COR-L47 (cell line): Measurements from ENCODE around the gene FAM168A.

Source experiments
- DNase-seq: peaks from one replicate; lab custom pipeline; 2025; lab: John Stamatoyannopoulos, UW

The FAM168A gene

GRCh38 chr11:73597956-73598718, at the start of gene FAM168A:
TSS of gene FAM168A (minus strand) at chr11:73598112. CDS start at chr11:73468474, 129,638 bp downstream.
- DNase-seq, result peak; percentile 97

DNA sequence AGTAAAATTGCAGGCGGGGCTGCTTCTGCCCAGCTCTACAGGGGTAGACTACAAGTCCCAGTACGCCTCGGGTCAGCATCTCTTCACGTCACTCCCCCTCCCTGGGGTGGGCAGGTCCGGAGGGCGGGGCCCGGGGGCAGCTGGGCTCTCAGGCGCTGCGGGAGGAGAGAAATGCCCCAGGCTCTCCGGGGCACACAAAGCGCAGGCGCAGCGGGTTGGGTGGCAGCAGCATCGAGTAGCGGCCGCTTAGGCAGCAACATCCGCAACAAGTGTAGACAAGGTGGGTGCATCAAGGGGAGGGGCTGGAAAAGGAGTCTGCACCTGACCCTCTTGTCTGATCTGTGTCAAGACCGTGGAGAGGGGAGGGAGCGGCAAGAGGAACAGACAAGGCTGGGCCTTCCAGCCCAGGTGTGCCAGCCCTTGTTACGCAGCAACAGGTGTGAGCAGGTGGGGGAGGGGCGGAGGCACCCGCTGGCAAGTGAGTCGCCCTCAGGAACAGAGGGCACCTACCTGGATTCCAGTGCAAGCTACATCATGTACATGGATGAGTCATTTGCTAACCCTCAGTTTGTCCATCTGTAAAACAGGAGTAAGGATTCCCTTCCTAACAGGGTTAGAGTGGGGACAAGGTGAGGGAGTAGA, 49.7 kb upstream of the FAM168A start:
- peak; percentile 94 for DNase-seq

- DNase-seq, result no peak
These were observed 48.2 kb upstream of the FAM168A start, which contains the start of gene PLEKHB1 for GRCh38 chr11:73645972-73646631. TSS of gene PLEKHB1 (plus strand) at chr11:73646581. CDS start at chr11:73646609, 28 bp downstream.

GRCh38 chr11:73645121-73645969, 47.4 kb upstream of the FAM168A start:
- DNase-seq, result no peak

GRCh38 chr11:73641668-73642067, 43.8 kb upstream of the FAM168A start:
- no peak for DNase-seq

DNA sequence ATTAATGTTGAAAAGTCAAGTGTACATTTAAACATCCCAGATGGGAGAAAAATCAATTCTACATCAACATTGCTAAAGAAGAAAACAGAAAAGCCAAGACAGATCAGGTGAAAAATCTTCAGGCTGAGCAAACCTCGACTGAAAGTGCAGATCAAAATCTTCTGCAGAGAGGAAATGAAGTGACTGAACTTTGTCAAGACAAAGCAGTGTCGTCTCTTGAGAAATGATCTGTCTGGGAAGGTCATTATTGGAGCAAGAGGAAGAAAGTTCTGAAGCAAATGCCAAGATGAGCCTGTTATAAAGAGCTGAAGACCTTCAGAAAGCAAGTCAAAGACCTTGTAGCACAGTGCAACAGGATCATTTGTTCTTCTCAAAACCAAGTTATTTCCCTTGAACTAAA, 42.7 kb upstream of the FAM168A start:
- DNase-seq, result no peak

DNA sequence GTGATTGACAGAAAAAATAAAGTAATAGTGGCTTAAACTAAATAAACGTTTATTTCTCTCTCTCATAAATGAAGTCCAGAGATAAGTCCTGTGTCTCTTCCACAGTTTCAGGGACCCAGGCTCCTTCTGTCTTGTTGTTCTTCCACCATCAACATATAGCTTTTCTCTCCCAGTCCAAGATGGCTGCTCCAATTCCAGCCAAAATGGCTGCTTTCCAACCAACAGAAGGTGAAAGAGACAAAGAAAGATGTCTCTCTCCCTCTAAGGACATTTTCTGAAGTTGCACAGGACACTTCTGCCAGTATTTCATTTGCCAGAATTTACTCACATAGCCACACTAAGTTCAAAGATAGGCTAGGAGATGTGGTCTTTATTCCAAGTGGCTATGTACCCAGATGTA, 39.1 kb upstream of the FAM168A start:
- no peak for DNase-seq

GRCh38 chr11:73636249-73636648, 38.3 kb upstream of the FAM168A start:
- no peak for DNase-seq

GRCh38 chr11:73635721-73636120, 37.8 kb upstream of the FAM168A start:
- DNase-seq, result no peak

- DNase-seq, result no peak
These were observed 36.1 kb upstream of the FAM168A start for GRCh38 chr11:73633999-73634398.

DNA sequence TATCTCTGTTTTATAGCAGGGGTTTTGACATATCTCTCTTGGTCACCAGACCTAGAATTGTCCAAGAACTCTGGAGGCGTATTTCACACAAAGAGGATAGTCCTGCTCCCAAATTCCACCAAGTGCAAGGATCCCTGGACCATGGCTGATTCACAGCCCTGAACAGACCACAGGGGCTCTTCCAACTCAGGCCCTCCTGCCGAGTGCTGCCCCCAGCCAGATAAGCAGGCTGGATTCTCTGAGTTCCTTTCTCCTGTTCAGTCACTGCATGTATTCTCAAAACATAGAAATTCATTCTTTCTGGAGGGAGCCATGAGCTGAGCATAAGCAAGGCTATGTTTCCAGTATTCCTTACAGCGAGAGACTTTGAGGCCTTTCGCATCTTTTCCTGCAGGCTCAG, 35.1 kb upstream of the FAM168A start:
- DNase-seq, result no peak

DNA sequence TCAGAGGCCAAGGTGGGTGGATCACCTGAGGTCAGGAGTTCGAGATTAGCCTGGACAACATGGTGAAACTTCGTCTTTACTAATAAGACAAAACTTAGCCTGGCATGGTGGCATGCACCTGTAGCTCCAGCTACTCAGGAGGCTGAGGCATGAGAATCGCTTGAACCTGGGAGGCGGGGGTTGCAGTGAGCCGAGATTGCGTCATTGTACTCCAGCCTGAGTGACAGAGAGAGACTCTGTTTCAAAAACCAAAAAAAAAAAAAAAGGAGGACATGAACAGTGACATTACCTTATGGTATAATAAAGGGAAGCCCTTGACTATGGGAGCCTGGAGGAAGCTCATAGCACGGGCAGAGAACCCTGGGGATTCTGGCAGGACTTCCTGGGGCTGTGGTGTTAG, 32.0 kb upstream of the FAM168A start:
- DNase-seq, result no peak

GRCh38 chr11:73625696-73626318, 27.9 kb upstream of the FAM168A start:
- peak; percentile 63 for DNase-seq

DNA sequence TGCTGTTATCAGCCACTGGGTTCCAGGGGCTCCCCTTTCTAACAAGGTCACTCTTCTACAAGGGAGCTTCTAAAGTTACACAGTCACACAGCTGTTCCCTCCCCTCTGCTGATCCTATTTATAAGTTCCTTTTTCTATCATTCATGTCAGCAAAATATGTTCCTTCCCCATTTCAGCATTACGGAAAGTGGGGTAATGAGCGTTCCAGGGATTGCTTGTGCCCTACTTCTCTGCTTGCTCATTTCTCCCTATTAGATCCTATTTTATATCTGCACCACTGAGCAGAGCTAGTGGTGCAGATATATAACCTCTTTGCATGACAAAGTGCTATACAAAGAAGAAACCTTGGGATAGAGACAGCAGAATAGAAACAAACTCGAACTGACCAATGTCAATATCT, 25.8 kb upstream of the FAM168A start:
- DNase-seq, result no peak

GRCh38 chr11:73622926-73623593, 25.1 kb upstream of the FAM168A start:
- no peak for DNase-seq

DNA sequence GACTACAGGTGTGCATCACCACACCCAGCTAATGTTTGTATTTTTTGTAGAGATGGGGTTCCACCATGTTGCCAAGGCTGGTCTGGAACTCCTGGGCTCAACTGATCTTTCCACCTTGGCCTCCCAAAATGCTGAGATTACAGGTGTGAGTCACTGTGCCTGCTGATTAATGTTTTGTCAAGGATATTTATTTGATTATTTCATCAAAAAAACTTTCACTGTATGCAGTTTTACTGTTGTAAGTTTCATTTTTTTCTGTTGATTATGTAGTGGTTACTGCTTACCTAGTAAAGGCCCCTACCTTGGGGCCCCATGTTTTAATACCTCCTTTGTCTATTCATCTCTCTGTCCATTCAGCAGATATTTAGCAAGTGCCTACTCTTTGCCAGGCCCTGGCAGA, 16.7 kb upstream of the FAM168A start:
- no peak for DNase-seq

- DNase-seq, result no peak
These were observed 14.8 kb upstream of the FAM168A start for GRCh38 chr11:73612601-73613140.

GRCh38 chr11:73598719-73599379, 937 bp upstream of the FAM168A start:
- DNase-seq, result no peak

- no peak for DNase-seq
These were observed 466 bp downstream of the FAM168A start for GRCh38 chr11:73597336-73597955.

DNA sequence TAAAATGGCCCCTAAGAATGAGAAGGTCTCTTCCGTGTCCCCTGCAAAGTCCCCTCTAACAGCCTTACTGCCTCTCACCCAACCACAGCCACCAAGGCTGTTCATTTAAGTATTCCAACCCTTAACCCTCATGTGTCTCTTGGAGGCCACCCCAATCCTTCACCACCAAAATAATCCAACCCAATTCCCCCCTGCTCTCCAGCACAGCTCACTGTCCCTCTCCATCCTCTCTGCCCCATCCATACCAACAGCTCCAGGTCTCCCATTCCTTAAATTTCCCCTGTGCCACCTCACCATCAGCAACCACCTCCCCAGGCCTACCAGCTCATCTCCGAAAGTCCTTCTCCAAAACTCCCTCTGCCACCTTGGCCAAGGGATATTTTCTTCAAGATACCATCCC, 1.4 kb downstream of the FAM168A start:
- DNase-seq, result no peak
